Body of pancreas (tissue), 4 donors: Measurements from ENCODE around the gene SMIM1.
"Not testable (repeated sequence)": the region's sequence is repeated elsewhere in the genome, so short reads cannot be mapped to it uniquely, and the experiment has no call there.

Source experiments
- CTCF ChIP-seq, 7 experiments: fragments of 450-650 bp in 4 of 7; fragments of 200-600 bp in 3 of 7; sonication (generic) in 3 of 7; IDR thresholded peaks; one replicate each; pipeline ENCODE4 v1.5.1; 2016 to 2019; ENCODE audit warnings: antibody characterized with exemption in 7 of 7
- POLR2A ChIP-seq, 3 donors: fragments of 450-650 bp; IDR thresholded peaks; one replicate each; pipeline ENCODE4 v1.6.1; 2016; ENCODE audit warnings: antibody characterized with exemption in 3 of 3, mild to moderate bottlenecking in 2 of 3

GRCh38 chr1:3748316-3748900 is 24.1 kb upstream of the SMIM1 start:
- not testable (repeated sequence) for TF ChIP-seq CTCF, POLR2A (IDR thresholded peaks at IDR 0.05)
